Endothelial cell of umbilical vein (primary cell): ENCODE measurements around the gene WARS2. TPM values are rescaled to one million over a fixed set of nuclear protein-coding genes. Genes with fewer than 3 reads are reported as not detected.

Source experiments
- BruUV-seq: library from RNA; stranded (reverse); fragments of 400-500 nt; replicated peaks from 2 replicates; lab custom pipeline; 2021; lab: Mats Ljungman, UMichigan
- CTCF ChIA-PET: fragments of 300-600, 350-600 bp; sonication (Branson Sonifier 250); formaldehyde crosslinking; loops from one replicate; lab custom pipeline; 2021; ENCODE audit warnings: antibody characterized with exemption, inconsistent platforms; lab: Charles Lee
- POLR2A ChIA-PET: fragments of 300-600, 350-600 bp; sonication (Branson Sonifier 250); formaldehyde crosslinking; loops from one replicate; lab custom pipeline; 2021; ENCODE audit warnings: antibody characterized with exemption, inconsistent platforms; lab: Charles Lee
- DNase-seq: peaks from one replicate; pipeline ENCODE4 v3.0.0-alpha.2; 2011; ENCODE audit warnings: low read depth, low spot score
- FAIRE-seq: peaks from 2 replicates; lab custom pipeline; 2011; peaks lifted over from hg19 to GRCh38; lab: Jason Lieb, UNC
- H2AFZ ChIP-seq: 2 replicates; pipeline ENCODE4 v1.6.0; 2012; ENCODE audit warnings: low read depth, low read length, control low read depth, inconsistent platforms
- H3K27ac ChIP-seq: 2 replicates; pipeline ENCODE4 v1.5.1; 2011; ENCODE audit warnings: low read depth, mild to moderate bottlenecking, control low read depth, low read length, moderate library complexity; ENCODE audit not compliant: insufficient read depth
- H3K27me3 ChIP-seq, 2 experiments: 2 replicates each; pipeline versions ENCODE4 v1.6.0 to v1.6.1; 2011; ENCODE audit warnings: low read length in 2 of 2, mixed read lengths in 1 of 2; ENCODE audit not compliant: control insufficient read depth in 2 of 2, insufficient read depth in 2 of 2
- H3K36me3 ChIP-seq, 2 experiments: 2 replicates in 1 of 2; 3 replicates in 1 of 2; pipeline ENCODE4 v1.5.1; 2011; ENCODE audit warnings: low read length in 2 of 2, mild to moderate bottlenecking in 1 of 2, moderate library complexity in 1 of 2; ENCODE audit not compliant: control insufficient read depth in 2 of 2, insufficient read depth in 2 of 2; ENCODE audit errors: extremely low read depth in 1 of 2
- H3K4me1 ChIP-seq: 3 replicates; pipeline ENCODE4 v1.5.1; 2011; ENCODE audit warnings: mild to moderate bottlenecking, low read length; ENCODE audit not compliant: control insufficient read depth, insufficient read depth; ENCODE audit errors: extremely low read depth
- H3K4me2 ChIP-seq: 2 replicates; pipeline ENCODE4 v1.6.1; 2011; ENCODE audit warnings: low read length, control low read depth, mixed read lengths; ENCODE audit not compliant: insufficient read depth
- H3K4me3 ChIP-seq, 3 experiments: fragments of 200-600 bp in 1 of 3; sonication (generic), shearing (Covaris generic) in 1 of 3; replicated peaks in 1 of 3; 2 replicates each; pipeline ENCODE4 v1.5.1; 2011 to 2016; ENCODE audit warnings: control low read depth in 3 of 3, low read length in 3 of 3, mild to moderate bottlenecking in 2 of 3, inconsistent platforms in 1 of 3, low read depth in 1 of 3, moderate library complexity in 1 of 3; ENCODE audit not compliant: insufficient read depth in 1 of 3
- H3K79me2 ChIP-seq: 2 replicates; pipeline ENCODE4 v1.6.0; 2012; ENCODE audit warnings: low read length, inconsistent platforms; ENCODE audit not compliant: control insufficient read depth, insufficient read depth
- H3K9ac ChIP-seq: replicated peaks from 2 replicates; pipeline ENCODE3; 2011; ENCODE audit warnings: low read length, control low read depth; ENCODE audit not compliant: insufficient read depth; ENCODE audit errors: extremely low read depth
- H3K9me1 ChIP-seq: replicated peaks from 3 replicates; pipeline ENCODE4 v1.6.0; 2011; ENCODE audit warnings: mild to moderate bottlenecking, low read length; ENCODE audit not compliant: control insufficient read depth, insufficient read depth; ENCODE audit errors: extremely low read depth
- H3K9me3 ChIP-seq: replicated peaks from 2 replicates; pipeline ENCODE4 v1.5.1; 2012; ENCODE audit warnings: low read length, inconsistent platforms; ENCODE audit not compliant: control insufficient read depth, insufficient read depth
- H4K20me1 ChIP-seq: replicated peaks from 2 replicates; pipeline ENCODE3; 2011; ENCODE audit warnings: mild to moderate bottlenecking, low read length; ENCODE audit not compliant: control insufficient read depth, insufficient read depth; ENCODE audit errors: extremely low read depth
- CTCF ChIP-seq, 2 donors: IDR thresholded peaks; 1 replicate in 1 of 2; 2 replicates in 1 of 2; pipeline ENCODE4 v1.5.1; 2011; ENCODE audit warnings: low read length in 2 of 2, mild to moderate bottlenecking in 2 of 2, moderate library complexity in 2 of 2, control low read depth in 1 of 2, inconsistent platforms in 1 of 2, low read depth in 1 of 2; ENCODE audit not compliant: insufficient read depth in 1 of 2; ENCODE audit errors: extremely low read depth in 1 of 2
- EZH2 ChIP-seq: IDR thresholded peaks from 2 replicates; pipeline ENCODE4 v1.6.1; 2012; ENCODE audit warnings: borderline replicate concordance, low read depth, mild to moderate bottlenecking, moderate library complexity, low read length, inconsistent platforms; ENCODE audit not compliant: severe bottlenecking
- FOS ChIP-seq: IDR thresholded peaks from 2 replicates; pipeline ENCODE4 v1.6.1; 2011; ENCODE audit warnings: mild to moderate bottlenecking, low read length, moderate library complexity, borderline replicate concordance; ENCODE audit not compliant: insufficient read depth
- GATA2 ChIP-seq: IDR thresholded peaks from 2 replicates; pipeline ENCODE4 v1.7.0; 2011; ENCODE audit warnings: low read depth, mild to moderate bottlenecking, moderate library complexity, mixed read lengths, low read length; ENCODE audit not compliant: insufficient read length, insufficient read depth
- JUN ChIP-seq: IDR thresholded peaks from 2 replicates; pipeline ENCODE4 v1.6.1; 2011; ENCODE audit warnings: borderline replicate concordance, low read depth; ENCODE audit not compliant: insufficient read length, insufficient read depth
- MYC ChIP-seq: IDR thresholded peaks from one replicate; pipeline ENCODE4 v1.6.1; 2011; ENCODE audit warnings: mild to moderate bottlenecking, low read depth, low read length
- POLR2A ChIP-seq: IDR thresholded peaks from 2 replicates; pipeline ENCODE4 v1.6.1; 2012; ENCODE audit warnings: low read depth, mild to moderate bottlenecking, control low read depth, low read length
- POLR2AphosphoS5 ChIP-seq: IDR thresholded peaks from 2 replicates; pipeline ENCODE4 v1.6.1; 2012; ENCODE audit warnings: low read depth, mild to moderate bottlenecking, control low read depth, low read length, moderate library complexity; ENCODE audit not compliant: insufficient read depth
- dilution Hi-C: fragments of 300-500 bp; cut with MboI; formaldehyde crosslinking; loops from one replicate; pipeline ENCODE4 v1.15.0; 2019; ENCODE audit warnings: low sequenced_read_pairs; ENCODE audit not compliant: extremely low pct_ligation_motif_present
- intact Hi-C: fragments of 100-400 bp; cut with micrococcal nuclease; formaldehyde crosslinking; loops from one replicate; pipeline ENCODE4 v1.10.0; 2022
- polyA plus RNA-seq, 4 experiments: library from polyadenylated mRNA; depleted of rRNA in 3 of 4; stranded (reverse) in 3 of 4; unstranded in 1 of 4; fragments of >200 nt; gene quantifications; 2 replicates each; pipeline versions ENCODE4 v1.2.1 to v1.2.3, GENCODE V29; 2011 to 2012; ENCODE audit warnings: missing spikeins in 1 of 4
- total RNA-seq: library from RNA; stranded (reverse); gene quantifications from 2 replicates; pipeline ENCODE4 v1.2.3, GENCODE V29; 2021
- TF ChIP-seq, protein P1 (sequence below): IDR thresholded peaks from 2 replicates; pipeline ENCODE4 v1.6.1; 2011; ENCODE audit not compliant: insufficient read depth, insufficient read length

The WARS2 gene
- total and polyA plus RNA-seq, 2 donors (not counting 3 experiments of a cell fraction or from before 2014, with no cell fraction given), result 5.9 to 11.8 TPM

- Histone ChIP-seq H2AFZ (no peak overlapping the region), H3K36me3 (no peaks in the 10 kb centered on the region), H3K9ac (no peak overlapping the region), H3K79me2 (no peaks in the 10 kb centered on the region), H3K27me3 (peaks cover 94 to 98% of the 10 kb centered on the region in 2 experiments), H3K9me3 (no peaks in the 10 kb centered on the region), H4K20me1 (no peaks in the 10 kb centered on the region), H3K9me1 (no peaks in the 10 kb centered on the region), H3K4me3 (no peak overlapping the region), H3K27ac (no peak overlapping the region), H3K4me2 (no peak overlapping the region), H3K4me1 (peaks cover 12% of the 10 kb centered on the region)
- dilution Hi-C loops (no loop called here), intact Hi-C loops (no loop called here)
- TF ChIP-seq MYC (no peak), GATA2 (no peak), EZH2 (no peak), CTCF (IDR thresholded peaks at IDR 0.05; ENCODE audit: extremely low read depth in 1 of 2, insufficient read depth in 1 of 2, low read depth in 1 of 2, low read length in 2 of 2) (no peak), JUN (no peak), POLR2AphosphoS5 (no peak), POLR2A (no peak), FOS (no peak)
- TF ChIP-seq, protein P1, sequence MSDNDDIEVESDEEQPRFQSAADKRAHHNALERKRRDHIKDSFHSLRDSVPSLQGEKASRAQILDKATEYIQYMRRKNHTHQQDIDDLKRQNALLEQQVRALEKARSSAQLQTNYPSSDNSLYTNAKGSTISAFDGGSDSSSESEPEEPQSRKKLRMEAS, result no peak
- BruUV-seq, result no TSS peak
- ChIA-PET CTCF (no interaction called here), POLR2A (no interaction called here)
- FAIRE-seq, result no peak
- no peak for DNase-seq
Measured at GRCh38 chr1:118991448-118991847, 149.0 kb downstream of the WARS2 start.
